NCI-H1694 (cell line): ENCODE measurements around the gene TBX19.

Experiments used
- DNase-seq: peaks from one replicate; lab custom pipeline; 2025; lab: John Stamatoyannopoulos, UW

Gene TBX19

GRCh38 chr1:168360151-168361021 lies 79.7 kb downstream of the TBX19 start:
- DNase-seq, result no peak

GRCh38 chr1:168361252-168361651 lies 80.6 kb downstream of the TBX19 start:
- DNase-seq, result no peak

GRCh38 chr1:168362991-168363390 lies 82.3 kb downstream of the TBX19 start:
- DNase-seq, result no peak
